ENCODE data around the gene SHOC1. TPM values are rescaled to one million over a fixed set of nuclear protein-coding genes. Genes with fewer than 3 reads are reported as not detected.

Gene SHOC1
- total and polyA plus RNA-seq, 2 of the 13 experiments (the other 11 are each of a cell fraction or from before 2014, with no cell fraction given) = not detected

- TF ChIP-seq ZXDC (CRISPR knock-in tag; IDR thresholded peaks at IDR 0.05) (no peak), CHCHD3 (CRISPR knock-in tag; IDR thresholded peaks at IDR 0.05) (no peak), HOXA3 (CRISPR knock-in tag; IDR thresholded peaks at IDR 0.05) (no peak)
Observed at GRCh38 chr9:111805830-111806241, 11.1 kb upstream of the SHOC1 start (continued).

- H3K9ac ChIP-seq (ENCODE audit: insufficient read depth, low read depth, low read length) = no peak overlapping the region
- 71% methylated on average over 2 of the region's 2 CpGs for WGBS (ENCODE audit: low lambda C conversion rate)
- intact Hi-C loops (cut with micrococcal nuclease; ENCODE audit: unreplicated experiment) = no loop called here
Observed at GRCh38 chr9:111805262-111805661, 10.5 kb upstream of the SHOC1 start.

GRCh38 chr9:111804636-111805035, 9.9 kb upstream of the SHOC1 start:
- Histone ChIP-seq H3K27ac (ENCODE audit: extremely low read length, insufficient read depth, low read length) (no peak overlapping the region), H3K9ac (ENCODE audit: insufficient read depth, low read depth, low read length) (no peak overlapping the region), H3K4me1 (ENCODE audit: insufficient read depth, low read length) (no peaks in the 10 kb centered on the region), H4K20me1 (ENCODE audit: insufficient read depth, low read length) (no peaks in the 10 kb centered on the region), H3K4me2 (ENCODE audit: low read depth, low read length) (no peak overlapping the region), H3K9me3 (ENCODE audit: low read length) (no peaks in the 10 kb centered on the region), H3K79me2 (ENCODE audit: insufficient read depth, low read length) (no peaks in the 10 kb centered on the region), H3K36me3 (replicated peaks in 1 of 2; ENCODE audit: control insufficient read depth in 1 of 2, insufficient read depth in 2 of 2, low read length in 2 of 2) (no peaks in the 10 kb centered on the region), H3K4me3 (replicated peaks in 1 of 3; ENCODE audit: insufficient read depth in 1 of 3, low read depth in 2 of 3, low read length in 3 of 3) (no peak overlapping the region), H3K27me3 (ENCODE audit: control insufficient read depth in 1 of 2, insufficient read depth in 2 of 2, low read length in 2 of 2) (no peaks in the 10 kb centered on the region), H2AFZ (ENCODE audit: low read length) (no peak overlapping the region)
- in situ Hi-C loops (cut with HindIII; ENCODE audit: extremely low pct_ligation_motif_present, low pct_unique_long_range_greater_than_20kb) = no loop called here
- WGBS (ENCODE audit: low lambda C conversion rate) = 41% methylated on average over 2 of the region's 2 CpGs
- ATAC-seq = no peak
- POLR2A ChIA-PET = no interaction called here
- intact Hi-C loops (cut with micrococcal nuclease; ENCODE audit: unreplicated experiment) = no loop called here
- CTCF ChIA-PET (ENCODE audit: low intra/inter-chr PET ratio, low total read pairs) = no interaction called here
- DNase-seq (ENCODE audit: low spot score) = no peak
- no peak for FAIRE-seq
- BruUV-seq (replicated peaks) = no TSS peak
- no peak for TF ChIP-seq YY1 (IDR thresholded peaks at IDR 0.05; ENCODE audit: insufficient read depth, insufficient replicate concordance, low read depth, low read length)
- TF ChIP-seq ZZZ3 (CRISPR knock-in tag; IDR thresholded peaks at IDR 0.05; ENCODE audit: borderline replicate concordance) = no peak
- TF ChIP-seq ZNF589 (CRISPR knock-in tag; conservative IDR thresholded peaks at IDR 0.05) = no peak
- TF ChIP-seq ZNF713 (CRISPR knock-in tag; IDR thresholded peaks at IDR 0.05) = no peak
- no peak for TF ChIP-seq IKZF4 (CRISPR knock-in tag; IDR thresholded peaks at IDR 0.05; ENCODE audit: borderline replicate concordance, low read depth, not compliant biosample characterization)
- no peak for TF ChIP-seq HNF4G (IDR thresholded peaks at IDR 0.05; ENCODE audit: borderline replicate concordance, low read depth, low read length)
- no peak for TF ChIP-seq HNF4G (CRISPR knock-in tag; IDR thresholded peaks at IDR 0.05; ENCODE audit: borderline replicate concordance, low read depth)
- TF ChIP-seq ZNF205 (CRISPR knock-in tag; IDR thresholded peaks at IDR 0.05) = no peak
- TF ChIP-seq RFXANK (CRISPR knock-in tag; IDR thresholded peaks at IDR 0.05) = no peak
- TF ChIP-seq RBFOX2 (IDR thresholded peaks at IDR 0.05; ENCODE audit: low read depth, low read length) = no peak
- TF ChIP-seq ZMAT3 (CRISPR knock-in tag; conservative IDR thresholded peaks at IDR 0.05) = no peak

More at GRCh38 chr9:111805262-111805661, 10.5 kb upstream of the SHOC1 start:
- Histone ChIP-seq H3K36me3 (replicated peaks in 1 of 2; ENCODE audit: control insufficient read depth in 1 of 2, insufficient read depth in 2 of 2, low read length in 2 of 2) (no peaks in the 10 kb centered on the region), H3K79me2 (ENCODE audit: insufficient read depth, low read length) (no peaks in the 10 kb centered on the region), H3K4me3 (replicated peaks in 1 of 3; ENCODE audit: insufficient read depth in 1 of 3, low read depth in 2 of 3, low read length in 3 of 3) (no peak overlapping the region), H3K27ac (ENCODE audit: extremely low read length, insufficient read depth, low read length) (no peak overlapping the region), H3K4me1 (ENCODE audit: insufficient read depth, low read length) (no peaks in the 10 kb centered on the region), H4K20me1 (ENCODE audit: insufficient read depth, low read length) (no peaks in the 10 kb centered on the region), H2AFZ (ENCODE audit: low read length) (no peak overlapping the region), H3K9me3 (ENCODE audit: low read length) (no peaks in the 10 kb centered on the region), H3K4me2 (ENCODE audit: low read depth, low read length) (no peak overlapping the region), H3K27me3 (ENCODE audit: control insufficient read depth in 1 of 2, insufficient read depth in 2 of 2, low read length in 2 of 2) (no peaks in the 10 kb centered on the region)
- ATAC-seq (no peak), DNase-seq (ENCODE audit: low spot score) (no peak), FAIRE-seq (no peak)
- ChIA-PET POLR2A (no interaction called here), CTCF (ENCODE audit: low intra/inter-chr PET ratio, low total read pairs) (no interaction called here)
- in situ Hi-C loops (cut with HindIII; ENCODE audit: extremely low pct_ligation_motif_present, low pct_unique_long_range_greater_than_20kb) = no loop called here
- TF ChIP-seq SP2 (CRISPR knock-in tag; IDR thresholded peaks at IDR 0.05) = no peak
- TF ChIP-seq FOXP1 (IDR thresholded peaks at IDR 0.05) = no peak
- no peak for TF ChIP-seq FOXP1 (CRISPR knock-in tag; IDR thresholded peaks at IDR 0.05)
- no TSS peak for BruUV-seq (replicated peaks)

Measured in HepG2 (cell line).